LNCaP clone FGC (cell line): ENCODE measurements around the gene PXT1.
A peak's percentile ranks its signal among the peaks of the same experiment; 100 is the strongest.

Source experiments
- DNase-seq: peaks from one replicate; pipeline ENCODE4 v3.0.0-alpha.2; 2011; ENCODE audit warnings: low read depth
- H3K4me3 ChIP-seq: 2 replicates; pipeline ENCODE4 v1.5.1; 2011; ENCODE audit warnings: mild to moderate bottlenecking, low read depth, low read length, control low read depth
- CTCF ChIP-seq: IDR thresholded peaks from 2 replicates; pipeline ENCODE4 v1.5.1; 2012; ENCODE audit warnings: mild to moderate bottlenecking; ENCODE audit not compliant: control insufficient read depth, insufficient read depth; ENCODE audit errors: extremely low read depth

The PXT1 gene

GRCh38 chr6:36346486-36347273 is 96.0 kb downstream of the PXT1 start:
- DNase-seq: no peak
- TF ChIP-seq CTCF: no peak
- H3K4me3 ChIP-seq: no peak overlapping the region

GRCh38 chr6:36345681-36346466 is 96.8 kb downstream of the PXT1 start:
- no peak overlapping the region for H3K4me3 ChIP-seq
- TF ChIP-seq CTCF: no peak
- no peak for DNase-seq

- DNase-seq: no peak
- no peak overlapping the region for H3K4me3 ChIP-seq
- no peak for TF ChIP-seq CTCF
These were observed 99.5 kb downstream of the PXT1 start for GRCh38 chr6:36343109-36343680.

- DNase-seq: no peak
- TF ChIP-seq CTCF: peak; percentile 86
- H3K4me3 ChIP-seq: no peak overlapping the region
These were observed 101.8 kb downstream of the PXT1 start for GRCh38 chr6:36340618-36341454.
